ENCODE data around the gene ZNF827. TPM values are rescaled to one million over a fixed set of nuclear protein-coding genes. Genes with fewer than 3 reads are reported as not detected.
A peak's percentile ranks its signal among the peaks of the same experiment; 100 is the strongest.

Gene ZNF827
- total RNA-seq, 1 donor from 2014 or later = 21.2 TPM

DNA sequence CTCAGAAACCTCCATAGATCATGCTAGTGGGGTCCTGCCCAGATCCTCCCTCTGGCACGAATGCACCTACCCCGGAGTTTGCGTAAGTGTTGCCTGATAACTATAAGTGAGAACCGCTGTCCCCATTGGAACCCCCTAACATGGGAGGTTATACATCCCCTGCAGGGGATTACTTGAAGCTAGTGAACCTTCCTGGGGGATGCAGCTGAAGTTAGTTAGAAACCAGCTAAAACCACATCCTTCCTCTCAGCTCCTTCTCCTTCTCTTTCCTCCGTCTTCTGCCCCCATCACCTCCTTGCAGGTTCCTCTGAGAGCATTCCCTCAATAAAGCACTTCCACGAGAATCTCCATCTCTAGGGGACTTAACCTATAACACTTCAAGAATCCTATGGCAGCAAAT, 95.0 kb downstream of the ZNF827 start:
- peaks cover 34% of the 10 kb centered on the region for H3K4me1 Mint-ChIP-seq
- H3K27me3 Mint-ChIP-seq (ENCODE audit: low read depth) = no peaks in the 10 kb centered on the region
- H3K27ac Mint-ChIP-seq (ENCODE audit: unreplicated experiment) = no peak overlapping the region
- no peak overlapping the region for H3K4me3 Mint-ChIP-seq
- no peaks in the 10 kb centered on the region for H3K9me3 Mint-ChIP-seq
- H3K36me3 Mint-ChIP-seq (ENCODE audit: low read depth) = peaks cover 24% of the 10 kb centered on the region
- DNase-seq (ENCODE audit: low read depth, low spot score) = no peak
- TF ChIP-seq, protein P1, sequence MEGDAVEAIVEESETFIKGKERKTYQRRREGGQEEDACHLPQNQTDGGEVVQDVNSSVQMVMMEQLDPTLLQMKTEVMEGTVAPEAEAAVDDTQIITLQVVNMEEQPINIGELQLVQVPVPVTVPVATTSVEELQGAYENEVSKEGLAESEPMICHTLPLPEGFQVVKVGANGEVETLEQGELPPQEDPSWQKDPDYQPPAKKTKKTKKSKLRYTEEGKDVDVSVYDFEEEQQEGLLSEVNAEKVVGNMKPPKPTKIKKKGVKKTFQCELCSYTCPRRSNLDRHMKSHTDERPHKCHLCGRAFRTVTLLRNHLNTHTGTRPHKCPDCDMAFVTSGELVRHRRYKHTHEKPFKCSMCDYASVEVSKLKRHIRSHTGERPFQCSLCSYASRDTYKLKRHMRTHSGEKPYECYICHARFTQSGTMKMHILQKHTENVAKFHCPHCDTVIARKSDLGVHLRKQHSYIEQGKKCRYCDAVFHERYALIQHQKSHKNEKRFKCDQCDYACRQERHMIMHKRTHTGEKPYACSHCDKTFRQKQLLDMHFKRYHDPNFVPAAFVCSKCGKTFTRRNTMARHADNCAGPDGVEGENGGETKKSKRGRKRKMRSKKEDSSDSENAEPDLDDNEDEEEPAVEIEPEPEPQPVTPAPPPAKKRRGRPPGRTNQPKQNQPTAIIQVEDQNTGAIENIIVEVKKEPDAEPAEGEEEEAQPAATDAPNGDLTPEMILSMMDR (conservative IDR thresholded peaks at IDR 0.05) = no peak

GRCh38 chr4:145843148-145843547, 95.5 kb downstream of the ZNF827 start:
- Mint-ChIP-seq H3K4me1 (peaks cover 29% of the 10 kb centered on the region), H3K36me3 (ENCODE audit: low read depth) (peaks cover 24% of the 10 kb centered on the region), H3K27me3 (ENCODE audit: low read depth) (no peaks in the 10 kb centered on the region), H3K9me3 (no peaks in the 10 kb centered on the region), H3K4me3 (no peak overlapping the region), H3K27ac (ENCODE audit: unreplicated experiment) (no peak overlapping the region)
- TF ChIP-seq, protein P1 (conservative IDR thresholded peaks at IDR 0.05) = no peak
- no peak for DNase-seq (ENCODE audit: low read depth, low spot score)

- H3K36me3 Mint-ChIP-seq (ENCODE audit: low read depth) = peaks cover 24% of the 10 kb centered on the region
- DNase-seq (ENCODE audit: low read depth, low spot score) = no peak
- H3K4me1 Mint-ChIP-seq = peaks cover 21% of the 10 kb centered on the region
- H3K4me3 Mint-ChIP-seq = no peak overlapping the region
- H3K27ac Mint-ChIP-seq (ENCODE audit: unreplicated experiment) = no peak overlapping the region
- H3K9me3 Mint-ChIP-seq = no peaks in the 10 kb centered on the region
- no peaks in the 10 kb centered on the region for H3K27me3 Mint-ChIP-seq (ENCODE audit: low read depth)
- TF ChIP-seq, protein P1 (conservative IDR thresholded peaks at IDR 0.05) = no peak
These were observed 96.3 kb downstream of the ZNF827 start for GRCh38 chr4:145842224-145842887.

DNA sequence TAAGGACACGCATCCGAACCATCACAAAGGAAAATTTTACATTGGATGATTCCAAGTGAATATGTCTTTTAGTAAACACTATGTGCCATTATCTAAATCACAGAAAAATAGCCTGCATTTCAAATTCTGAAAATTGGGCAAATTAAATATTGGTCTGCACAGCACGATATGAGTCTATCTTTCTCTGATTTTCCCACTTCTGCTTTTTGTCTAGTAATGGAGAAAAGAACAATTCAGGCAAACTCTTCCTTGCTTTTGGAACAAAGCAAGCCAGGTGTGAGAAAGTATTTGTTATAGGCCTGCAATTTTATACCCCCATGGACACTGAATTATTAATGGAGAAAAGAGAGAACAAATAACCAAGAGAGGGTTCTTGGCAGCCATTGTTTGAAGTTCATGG, 97.8 kb downstream of the ZNF827 start:
- peaks cover 30% of the 10 kb centered on the region for H3K36me3 Mint-ChIP-seq (ENCODE audit: low read depth)
- no peaks in the 10 kb centered on the region for H3K27me3 Mint-ChIP-seq (ENCODE audit: low read depth)
- H3K27ac Mint-ChIP-seq (ENCODE audit: unreplicated experiment) = no peak overlapping the region
- peaks cover 17% of the 10 kb centered on the region for H3K4me1 Mint-ChIP-seq
- no peaks in the 10 kb centered on the region for H3K9me3 Mint-ChIP-seq
- TF ChIP-seq, protein P1 (conservative IDR thresholded peaks at IDR 0.05) = no peak
- DNase-seq (ENCODE audit: low read depth, low spot score) = no peak
- no peak overlapping the region for H3K4me3 Mint-ChIP-seq

DNA sequence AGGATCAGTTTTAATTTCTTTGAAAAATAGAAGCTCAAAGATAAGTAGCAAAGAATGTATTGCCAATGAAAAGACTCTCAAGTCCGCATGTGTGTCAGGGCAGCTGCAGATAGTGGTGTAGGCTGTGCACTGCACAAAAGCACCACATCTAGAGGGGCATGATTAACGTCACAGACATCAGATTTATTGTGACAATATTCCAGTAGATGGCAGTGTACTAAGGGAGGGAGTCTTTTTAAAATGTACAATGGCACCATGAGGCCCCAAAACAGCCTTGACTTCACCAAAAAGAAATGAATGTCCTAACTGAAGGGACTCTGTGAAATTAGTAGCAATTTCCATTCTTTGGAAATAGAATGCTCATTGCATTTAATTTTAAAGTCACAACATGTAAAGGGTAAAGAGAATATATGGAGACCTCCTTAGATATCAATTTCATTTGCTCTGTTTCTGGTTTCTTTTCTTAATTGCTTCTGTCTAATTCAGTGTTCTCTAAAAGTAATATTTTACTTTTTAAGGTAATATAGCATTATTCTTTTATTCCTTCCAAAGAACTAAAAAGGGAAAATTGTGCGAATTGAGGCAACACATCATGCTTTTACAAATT, 98.4 kb downstream of the ZNF827 start:
- Mint-ChIP-seq H3K27me3 (ENCODE audit: low read depth) (no peaks in the 10 kb centered on the region), H3K4me3 (no peak overlapping the region), H3K4me1 (peaks cover 17% of the 10 kb centered on the region), H3K27ac (ENCODE audit: unreplicated experiment) (no peak overlapping the region), H3K9me3 (no peaks in the 10 kb centered on the region), H3K36me3 (ENCODE audit: low read depth) (peaks cover 32% of the 10 kb centered on the region)
- DNase-seq (ENCODE audit: low read depth, low spot score) = no peak
- TF ChIP-seq, protein P1 (conservative IDR thresholded peaks at IDR 0.05) = peak; percentile 57
